BLaER1 (cell line): ENCODE results near the gene C12orf42.
"Not testable (repeated sequence)": the region's sequence is repeated elsewhere in the genome, so short reads cannot be mapped to it uniquely, and the experiment has no call there.

Source experiments
- H3K27ac ChIP-seq: shearing (Covaris generic); formaldehyde crosslinking; 2 replicates; pipeline ENCODE4 v1.8.1; 2022
- H3K27me3 ChIP-seq: shearing (Covaris generic); formaldehyde crosslinking; 2 replicates; pipeline ENCODE4 v1.8.1; 2022
- H3K36me3 ChIP-seq: shearing (Covaris generic); formaldehyde crosslinking; 2 replicates; pipeline ENCODE4 v1.8.1; 2022
- H3K4me1 ChIP-seq: shearing (Covaris generic); formaldehyde crosslinking; 2 replicates; pipeline ENCODE4 v1.8.1; 2022
- H3K4me2 ChIP-seq: shearing (Covaris generic); formaldehyde crosslinking; 2 replicates; pipeline ENCODE4 v1.8.1; 2022
- H3K4me3 ChIP-seq: shearing (Covaris generic); formaldehyde crosslinking; 2 replicates; pipeline ENCODE4 v1.8.1; 2022
- H3K9ac ChIP-seq: shearing (Covaris generic); formaldehyde crosslinking; 2 replicates; pipeline ENCODE4 v1.8.1; 2022
- H3K9me3 ChIP-seq: shearing (Covaris generic); formaldehyde crosslinking; 2 replicates; pipeline ENCODE4 v1.8.1; 2022
- H4K20me1 ChIP-seq: shearing (Covaris generic); formaldehyde crosslinking; 2 replicates; pipeline ENCODE4 v1.8.1; 2022
- Cebpa-rat ChIP-seq: shearing (Covaris generic); IDR thresholded peaks from 2 replicates; pipeline ENCODE4 v1.8.1; 2022

Gene C12orf42

GRCh38 chr12:103431387-103431786 is 64.4 kb downstream of the C12orf42 start:
- no peaks in the 10 kb centered on the region for H3K4me1 ChIP-seq
- TF ChIP-seq Cebpa-rat = no peak
- H3K27me3 ChIP-seq = no peaks in the 10 kb centered on the region
- H3K4me3 ChIP-seq = no peak overlapping the region
- H3K9ac ChIP-seq = no peak overlapping the region
- no peaks in the 10 kb centered on the region for H3K36me3 ChIP-seq
- no peak overlapping the region for H3K4me2 ChIP-seq
- no peaks in the 10 kb centered on the region for H3K9me3 ChIP-seq
- no peaks in the 10 kb centered on the region for H4K20me1 ChIP-seq
- H3K27ac ChIP-seq = no peak overlapping the region

- H3K27me3 ChIP-seq = not testable (repeated sequence)
Measured at GRCh38 chr12:103425674-103426073, 70.1 kb downstream of the C12orf42 start.

GRCh38 chr12:103424849-103425586 is 70.8 kb downstream of the C12orf42 start:
- H3K4me1 ChIP-seq, H3K27ac ChIP-seq, H3K9ac ChIP-seq, H3K4me3 ChIP-seq, H3K9me3 ChIP-seq, H3K36me3 ChIP-seq, H4K20me1 ChIP-seq, H3K27me3 ChIP-seq, H3K4me2 ChIP-seq: not testable (repeated sequence)

More at GRCh38 chr12:103425674-103426073, 70.1 kb downstream of the C12orf42 start:
- not testable (repeated sequence) for H3K9me3 ChIP-seq, H3K4me1 ChIP-seq, H3K9ac ChIP-seq, H3K4me3 ChIP-seq, H3K36me3 ChIP-seq, H3K27ac ChIP-seq, H3K4me2 ChIP-seq, H4K20me1 ChIP-seq

- H3K9ac ChIP-seq = no peak overlapping the region
- H3K4me2 ChIP-seq = no peak overlapping the region
- H3K36me3 ChIP-seq = no peaks in the 10 kb centered on the region
- H3K4me3 ChIP-seq = no peak overlapping the region
- H3K27ac ChIP-seq = no peak overlapping the region
- H3K9me3 ChIP-seq = no peaks in the 10 kb centered on the region
- H3K27me3 ChIP-seq = no peaks in the 10 kb centered on the region
- no peaks in the 10 kb centered on the region for H3K4me1 ChIP-seq
- TF ChIP-seq Cebpa-rat = no peak
- H4K20me1 ChIP-seq = no peaks in the 10 kb centered on the region
Measured at GRCh38 chr12:103423516-103423910, 72.3 kb downstream of the C12orf42 start.

- H3K4me2 ChIP-seq = no peak overlapping the region
- H3K27ac ChIP-seq = no peak overlapping the region
- H3K9ac ChIP-seq = no peak overlapping the region
- H3K4me3 ChIP-seq = no peak overlapping the region
- H3K36me3 ChIP-seq = no peaks in the 10 kb centered on the region
- H3K4me1 ChIP-seq = no peaks in the 10 kb centered on the region
- H3K27me3 ChIP-seq = no peaks in the 10 kb centered on the region
- no peaks in the 10 kb centered on the region for H3K9me3 ChIP-seq
- H4K20me1 ChIP-seq = no peaks in the 10 kb centered on the region
- no peak for TF ChIP-seq Cebpa-rat
Measured at GRCh38 chr12:103422746-103423515, 72.8 kb downstream of the C12orf42 start.

- Histone ChIP-seq H3K4me1 (no peaks in the 10 kb centered on the region), H3K27me3 (no peaks in the 10 kb centered on the region), H4K20me1 (no peaks in the 10 kb centered on the region), H3K9me3 (no peaks in the 10 kb centered on the region), H3K36me3 (no peaks in the 10 kb centered on the region), H3K4me3 (no peak overlapping the region), H3K27ac (no peak overlapping the region), H3K4me2 (no peak overlapping the region), H3K9ac (no peak overlapping the region)
- TF ChIP-seq Cebpa-rat = no peak
Measured at GRCh38 chr12:103422328-103422727, 73.4 kb downstream of the C12orf42 start.

GRCh38 chr12:103421402-103421801 is 74.4 kb downstream of the C12orf42 start:
- Histone ChIP-seq H3K36me3 (no peaks in the 10 kb centered on the region), H3K27me3 (no peaks in the 10 kb centered on the region), H3K4me3 (no peak overlapping the region), H3K4me2 (no peak overlapping the region), H3K27ac (no peak overlapping the region), H3K9ac (no peak overlapping the region), H3K4me1 (no peaks in the 10 kb centered on the region), H3K9me3 (no peaks in the 10 kb centered on the region), H4K20me1 (no peaks in the 10 kb centered on the region)
- no peak for TF ChIP-seq Cebpa-rat

- H3K9me3 ChIP-seq = no peaks in the 10 kb centered on the region
- no peaks in the 10 kb centered on the region for H4K20me1 ChIP-seq
- H3K4me1 ChIP-seq = no peaks in the 10 kb centered on the region
- H3K4me2 ChIP-seq = no peak overlapping the region
- no peaks in the 10 kb centered on the region for H3K36me3 ChIP-seq
- no peak overlapping the region for H3K27ac ChIP-seq
- H3K9ac ChIP-seq = no peak overlapping the region
- no peak for TF ChIP-seq Cebpa-rat
- H3K4me3 ChIP-seq = no peak overlapping the region
- H3K27me3 ChIP-seq = no peaks in the 10 kb centered on the region
Measured at GRCh38 chr12:103415681-103416080, 80.1 kb downstream of the C12orf42 start.

- Histone ChIP-seq H3K27me3 (no peaks in the 10 kb centered on the region), H3K9me3 (no peaks in the 10 kb centered on the region), H3K9ac (no peak overlapping the region), H3K27ac (no peak overlapping the region), H3K36me3 (no peaks in the 10 kb centered on the region), H4K20me1 (no peaks in the 10 kb centered on the region), H3K4me1 (no peaks in the 10 kb centered on the region), H3K4me2 (no peak overlapping the region), H3K4me3 (no peak overlapping the region)
- no peak for TF ChIP-seq Cebpa-rat
Measured at GRCh38 chr12:103401421-103401820, 94.3 kb downstream of the C12orf42 start.

- H3K4me2 ChIP-seq = no peak overlapping the region
- TF ChIP-seq Cebpa-rat = no peak
- no peaks in the 10 kb centered on the region for H3K9me3 ChIP-seq
- H3K9ac ChIP-seq = no peak overlapping the region
- no peak overlapping the region for H3K4me3 ChIP-seq
- no peaks in the 10 kb centered on the region for H3K27me3 ChIP-seq
- H3K36me3 ChIP-seq = no peaks in the 10 kb centered on the region
- no peak overlapping the region for H3K27ac ChIP-seq
- no peaks in the 10 kb centered on the region for H4K20me1 ChIP-seq
- H3K4me1 ChIP-seq = no peaks in the 10 kb centered on the region
Measured at GRCh38 chr12:103399986-103400385, 95.8 kb downstream of the C12orf42 start.
